HL-60 (cell line): ENCODE results near the gene PSMD5.

Experiments
- DNase-seq, 2 experiments: peaks; one replicate each; pipeline ENCODE4 v3.0.0-alpha.2; 2010 to 2020; ENCODE audit warnings: low read depth in 1 of 2, low spot score in 1 of 2
- H3K27ac ChIP-seq: fragments of 250-450 bp; sonication (Bioruptor Pico); replicated peaks from 2 replicates; pipeline ENCODE4 v1.5.1; 2020; ENCODE audit warnings: mild to moderate bottlenecking, moderate library complexity
- H3K27me3 ChIP-seq: fragments of 250-450 bp; sonication (Bioruptor Pico); 2 replicates; pipeline ENCODE4 v1.5.1; 2021; ENCODE audit warnings: mild to moderate bottlenecking, moderate library complexity; ENCODE audit not compliant: insufficient read depth, poor library complexity, severe bottlenecking
- H3K4me3 ChIP-seq: replicated peaks from 2 replicates; pipeline ENCODE4 v1.5.1; 2011; ENCODE audit warnings: mild to moderate bottlenecking, control low read depth, low read length; ENCODE audit not compliant: insufficient read depth
- GABPA ChIP-seq: IDR thresholded peaks from 2 replicates; pipeline ENCODE4 v1.6.1; 2012; ENCODE audit warnings: low read depth
- POLR2AphosphoS5 ChIP-seq: IDR thresholded peaks from 2 replicates; pipeline ENCODE4 v1.6.1; 2012; ENCODE audit warnings: low read depth
- SPI1 ChIP-seq: IDR thresholded peaks from 2 replicates; pipeline ENCODE4 v1.6.1; 2012; ENCODE audit warnings: low read depth, mild to moderate bottlenecking, borderline replicate concordance
- TF ChIP-seq, protein P1 (sequence below): IDR thresholded peaks from 2 replicates; pipeline ENCODE4 v1.6.1; 2012; ENCODE audit warnings: low read depth; ENCODE audit not compliant: insufficient replicate concordance
- TF ChIP-seq, protein P2 (sequence below): IDR thresholded peaks from one replicate; pipeline ENCODE4 v1.5.1; 2011; ENCODE audit warnings: low read length, control low read depth, inconsistent platforms; ENCODE audit not compliant: insufficient read depth

The PSMD5 gene

GRCh38 chr9:120851449-120851848 is 8.7 kb upstream of the PSMD5 start:
- no peak for DNase-seq
- Histone ChIP-seq H3K27me3 (no peaks in the 10 kb centered on the region), H3K27ac (no peak overlapping the region)

DNA sequence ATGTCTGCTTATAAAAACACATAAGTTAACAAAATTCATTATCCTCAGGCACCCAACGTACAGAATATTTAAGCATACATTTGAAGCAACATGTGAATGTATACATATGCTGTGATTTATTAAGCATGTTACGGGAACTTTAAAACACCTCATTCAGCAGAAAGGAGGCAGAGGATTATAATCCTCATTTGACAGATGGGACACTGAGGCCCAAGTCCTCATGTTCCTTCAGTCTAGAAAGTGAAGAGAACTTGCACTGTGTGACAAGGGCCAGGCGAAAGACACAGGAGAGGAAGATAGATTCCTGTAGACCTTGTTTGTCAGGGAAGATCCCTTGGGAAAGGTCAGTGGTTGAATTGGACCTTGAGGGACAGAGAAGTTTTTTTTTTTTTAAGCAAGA is 7.6 kb upstream of the PSMD5 start:
- DNase-seq, result no peak
- no peaks in the 10 kb centered on the region for H3K27me3 ChIP-seq
- no peak overlapping the region for H3K4me3 ChIP-seq
- no peak overlapping the region for H3K27ac ChIP-seq
- TF ChIP-seq, protein P1, sequence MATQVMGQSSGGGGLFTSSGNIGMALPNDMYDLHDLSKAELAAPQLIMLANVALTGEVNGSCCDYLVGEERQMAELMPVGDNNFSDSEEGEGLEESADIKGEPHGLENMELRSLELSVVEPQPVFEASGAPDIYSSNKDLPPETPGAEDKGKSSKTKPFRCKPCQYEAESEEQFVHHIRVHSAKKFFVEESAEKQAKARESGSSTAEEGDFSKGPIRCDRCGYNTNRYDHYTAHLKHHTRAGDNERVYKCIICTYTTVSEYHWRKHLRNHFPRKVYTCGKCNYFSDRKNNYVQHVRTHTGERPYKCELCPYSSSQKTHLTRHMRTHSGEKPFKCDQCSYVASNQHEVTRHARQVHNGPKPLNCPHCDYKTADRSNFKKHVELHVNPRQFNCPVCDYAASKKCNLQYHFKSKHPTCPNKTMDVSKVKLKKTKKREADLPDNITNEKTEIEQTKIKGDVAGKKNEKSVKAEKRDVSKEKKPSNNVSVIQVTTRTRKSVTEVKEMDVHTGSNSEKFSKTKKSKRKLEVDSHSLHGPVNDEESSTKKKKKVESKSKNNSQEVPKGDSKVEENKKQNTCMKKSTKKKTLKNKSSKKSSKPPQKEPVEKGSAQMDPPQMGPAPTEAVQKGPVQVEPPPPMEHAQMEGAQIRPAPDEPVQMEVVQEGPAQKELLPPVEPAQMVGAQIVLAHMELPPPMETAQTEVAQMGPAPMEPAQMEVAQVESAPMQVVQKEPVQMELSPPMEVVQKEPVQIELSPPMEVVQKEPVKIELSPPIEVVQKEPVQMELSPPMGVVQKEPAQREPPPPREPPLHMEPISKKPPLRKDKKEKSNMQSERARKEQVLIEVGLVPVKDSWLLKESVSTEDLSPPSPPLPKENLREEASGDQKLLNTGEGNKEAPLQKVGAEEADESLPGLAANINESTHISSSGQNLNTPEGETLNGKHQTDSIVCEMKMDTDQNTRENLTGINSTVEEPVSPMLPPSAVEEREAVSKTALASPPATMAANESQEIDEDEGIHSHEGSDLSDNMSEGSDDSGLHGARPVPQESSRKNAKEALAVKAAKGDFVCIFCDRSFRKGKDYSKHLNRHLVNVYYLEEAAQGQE, result no peak
- TF ChIP-seq SPI1 (no peak), POLR2AphosphoS5 (no peak), GABPA (no peak)
- TF ChIP-seq, protein P2, sequence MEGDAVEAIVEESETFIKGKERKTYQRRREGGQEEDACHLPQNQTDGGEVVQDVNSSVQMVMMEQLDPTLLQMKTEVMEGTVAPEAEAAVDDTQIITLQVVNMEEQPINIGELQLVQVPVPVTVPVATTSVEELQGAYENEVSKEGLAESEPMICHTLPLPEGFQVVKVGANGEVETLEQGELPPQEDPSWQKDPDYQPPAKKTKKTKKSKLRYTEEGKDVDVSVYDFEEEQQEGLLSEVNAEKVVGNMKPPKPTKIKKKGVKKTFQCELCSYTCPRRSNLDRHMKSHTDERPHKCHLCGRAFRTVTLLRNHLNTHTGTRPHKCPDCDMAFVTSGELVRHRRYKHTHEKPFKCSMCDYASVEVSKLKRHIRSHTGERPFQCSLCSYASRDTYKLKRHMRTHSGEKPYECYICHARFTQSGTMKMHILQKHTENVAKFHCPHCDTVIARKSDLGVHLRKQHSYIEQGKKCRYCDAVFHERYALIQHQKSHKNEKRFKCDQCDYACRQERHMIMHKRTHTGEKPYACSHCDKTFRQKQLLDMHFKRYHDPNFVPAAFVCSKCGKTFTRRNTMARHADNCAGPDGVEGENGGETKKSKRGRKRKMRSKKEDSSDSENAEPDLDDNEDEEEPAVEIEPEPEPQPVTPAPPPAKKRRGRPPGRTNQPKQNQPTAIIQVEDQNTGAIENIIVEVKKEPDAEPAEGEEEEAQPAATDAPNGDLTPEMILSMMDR, result no peak

More at GRCh38 chr9:120851449-120851848, 8.7 kb upstream of the PSMD5 start:
- TF ChIP-seq POLR2AphosphoS5, result peak; percentile 55; the same call in 1 of the 2 replicates
- no peak for TF ChIP-seq SPI1
- TF ChIP-seq, protein P1, result no peak
- TF ChIP-seq, protein P2, result no peak
- no peak overlapping the region for H3K4me3 ChIP-seq

DNA sequence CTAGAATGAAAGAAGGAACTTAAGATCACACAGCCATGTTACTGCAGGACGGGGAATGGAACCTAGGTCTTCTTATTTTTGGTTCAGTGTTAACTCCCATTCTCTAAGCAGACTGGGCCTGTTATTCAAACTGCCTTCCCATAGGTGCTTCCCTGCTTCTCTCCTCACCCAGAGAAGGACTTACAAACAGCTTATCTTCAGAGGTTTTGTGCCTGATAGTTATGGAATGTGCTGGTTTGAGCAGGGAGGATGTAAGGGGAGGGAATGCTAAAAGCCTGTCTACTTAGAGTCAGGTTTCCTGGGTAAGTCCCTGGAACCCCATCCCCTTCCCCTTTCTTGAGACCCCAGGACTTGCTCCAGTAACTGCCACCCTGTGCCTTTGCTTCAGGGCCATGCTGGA is 4.2 kb upstream of the PSMD5 start:
- no peak for TF ChIP-seq POLR2AphosphoS5
- TF ChIP-seq SPI1, result no peak
- TF ChIP-seq, protein P1, result no peak
- TF ChIP-seq, protein P2, result no peak
- no peak for TF ChIP-seq GABPA
- no peak for DNase-seq
- no peak overlapping the region for H3K27ac ChIP-seq

More for the DNA sequence above, 4.2 kb upstream of the PSMD5 start:
- Histone ChIP-seq H3K27me3 (no peaks in the 10 kb centered on the region), H3K4me3 (no peak overlapping the region)
